Heart left ventricle (tissue), 13 donors: ENCODE results near the gene SMCO4.

Source experiments
- POLR2A ChIP-seq, 2 donors: fragments of 450-650 bp; IDR thresholded peaks; one replicate each; pipeline ENCODE4 v1.6.1; 2017; ENCODE audit warnings: antibody characterized with exemption in 2 of 2, mild to moderate bottlenecking in 2 of 2, moderate library complexity in 2 of 2
- TF ChIP-seq, protein P1 (sequence below), 12 donors: fragments of 200-600 bp; sonication (generic) in 4 of 12; IDR thresholded peaks; one replicate each; pipeline versions ENCODE4 v1.5.0 to v1.8.0; 2018 to 2022; ENCODE audit warnings: antibody characterized with exemption in 12 of 12, mild to moderate bottlenecking in 5 of 12
- donor health status: ischemic (EF 13 %, LVEDD 7.1; RV severe dilation, severe dysfunction).
- donor health status: DM: no; HTN: yes; CAD: no.
- donor health status: DM: no; HTN: no; CAD: no.
- donor health status: ischemic (EF 25% LVEDD 6.9; RV normal size, moderate dysfunction).
- donor health status: ischemic (EF 25% LVEDD 5.7; RV mildly dilated, moderate dysfunction).
- donor health status: ischemic (EF 35%, LVEDD 5.7; RV mildly dilated, moderate dysfunction).
- donor health status: nonischemic (EF 11% LVEDD 7.7; RV severe dilation, severe dysfunction).
- donor health status: DM: yes; HTN: yes; CAD: no.
- donor health status: PGD.
- donor health status: ischemic (EF 29% LVEDD 5.4; RV normal size, mild dysfunction).
- donor health status: nonischemic (EF 23%, LVEDD 6.1; RV moderate dilation, normal function).

DNA sequence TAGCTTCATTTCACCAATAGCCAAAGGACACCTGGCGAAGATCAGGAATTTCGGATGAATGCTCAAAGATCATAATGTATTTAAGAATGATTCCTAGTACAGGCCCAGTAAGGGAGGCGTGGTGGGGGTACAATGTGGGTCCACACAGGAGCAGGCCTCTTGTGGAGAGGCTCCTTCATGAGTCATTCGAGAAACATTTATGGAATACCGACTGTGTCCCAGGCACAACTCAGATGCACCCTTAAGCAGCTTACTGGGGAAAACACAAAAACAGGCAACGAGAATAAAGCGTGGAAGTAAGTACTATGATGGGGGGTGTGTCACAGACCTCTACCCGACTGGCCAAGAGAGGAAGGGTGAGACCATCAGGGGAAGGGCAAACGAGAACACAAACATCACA lies 44.5 kb downstream of the SMCO4 start:
- TF ChIP-seq, protein P1, sequence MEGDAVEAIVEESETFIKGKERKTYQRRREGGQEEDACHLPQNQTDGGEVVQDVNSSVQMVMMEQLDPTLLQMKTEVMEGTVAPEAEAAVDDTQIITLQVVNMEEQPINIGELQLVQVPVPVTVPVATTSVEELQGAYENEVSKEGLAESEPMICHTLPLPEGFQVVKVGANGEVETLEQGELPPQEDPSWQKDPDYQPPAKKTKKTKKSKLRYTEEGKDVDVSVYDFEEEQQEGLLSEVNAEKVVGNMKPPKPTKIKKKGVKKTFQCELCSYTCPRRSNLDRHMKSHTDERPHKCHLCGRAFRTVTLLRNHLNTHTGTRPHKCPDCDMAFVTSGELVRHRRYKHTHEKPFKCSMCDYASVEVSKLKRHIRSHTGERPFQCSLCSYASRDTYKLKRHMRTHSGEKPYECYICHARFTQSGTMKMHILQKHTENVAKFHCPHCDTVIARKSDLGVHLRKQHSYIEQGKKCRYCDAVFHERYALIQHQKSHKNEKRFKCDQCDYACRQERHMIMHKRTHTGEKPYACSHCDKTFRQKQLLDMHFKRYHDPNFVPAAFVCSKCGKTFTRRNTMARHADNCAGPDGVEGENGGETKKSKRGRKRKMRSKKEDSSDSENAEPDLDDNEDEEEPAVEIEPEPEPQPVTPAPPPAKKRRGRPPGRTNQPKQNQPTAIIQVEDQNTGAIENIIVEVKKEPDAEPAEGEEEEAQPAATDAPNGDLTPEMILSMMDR (IDR thresholded peaks at IDR 0.05), result no peak
- TF ChIP-seq POLR2A (IDR thresholded peaks at IDR 0.05), result no peak
